GM12878 (cell line): ENCODE results near the gene DNMT3A. TPM values are rescaled to one million over a fixed set of nuclear protein-coding genes. Genes with fewer than 3 reads are reported as not detected.

Experiments used
- ATAC-seq: fragments of 200-7000 bp; cut with Tn5 transposase; 3 replicates; pipeline ENCODE4 v1.9.1; 2020; ENCODE audit warnings: mild to moderate bottlenecking, moderate library complexity
- BruUV-seq: library from RNA; stranded (reverse); fragments of 400-500 nt; replicated peaks from 2 replicates; lab custom pipeline; 2021; lab: Mats Ljungman, UMichigan
- CTCF ChIA-PET: fragments of 300-600 bp; sonication (Branson Sonifier 250); formaldehyde crosslinking; extraction: SDS; loops from one replicate; lab custom pipeline; 2021; ENCODE audit warnings: inconsistent platforms; lab: Yijun Ruan, JAX
- POLR2A ChIA-PET: fragments of 350-600 bp; formaldehyde crosslinking; extraction: SDS; loops from one replicate; lab custom pipeline; 2021; ENCODE audit warnings: inconsistent platforms; lab: Charles Lee
- RAD21 ChIA-PET: fragments of 300-600 bp; sonication (Branson Sonifier 250); formaldehyde crosslinking; loops from one replicate; lab custom pipeline; 2023; ENCODE audit warnings: antibody characterized with exemption; ENCODE audit not compliant: unreplicated experiment; lab: Charles Lee
- SMC1A ChIA-PET: fragments of 300-600 bp; sonication (Branson Sonifier 250); formaldehyde crosslinking; loops from one replicate; lab custom pipeline; 2023; ENCODE audit not compliant: unreplicated experiment, uncharacterized antibody; lab: Charles Lee
- DNase-seq: peaks from one replicate; pipeline ENCODE4 v3.0.0-alpha.2; 2011; ENCODE audit warnings: low read depth, low spot score
- FAIRE-seq: peaks from 3 replicates; lab custom pipeline; 2011; peaks lifted over from hg19 to GRCh38; lab: Jason Lieb, UNC
- H2AFZ ChIP-seq: 2 replicates; pipeline ENCODE4 v1.6.0; 2011; ENCODE audit warnings: low read depth, low read length, control low read depth; ENCODE audit not compliant: control insufficient read depth
- H3K27ac ChIP-seq: 2 replicates; pipeline ENCODE4 v1.5.1; 2011; ENCODE audit warnings: control low read depth; ENCODE audit not compliant: control insufficient read depth, insufficient read depth
- H3K27me3 ChIP-seq, 2 experiments: replicated peaks in 1 of 2; 2 replicates each; pipeline versions ENCODE4 v1.6.0 to v1.6.1; 2011; ENCODE audit warnings: low read length in 1 of 2; ENCODE audit not compliant: control insufficient read depth in 2 of 2, insufficient read depth in 2 of 2
- H3K36me3 ChIP-seq, 2 experiments: 2 replicates each; pipeline ENCODE4 v1.5.1; 2011; ENCODE audit warnings: low read length in 1 of 2; ENCODE audit not compliant: control insufficient read depth in 2 of 2, insufficient read depth in 2 of 2
- H3K4me1 ChIP-seq: 2 replicates; pipeline ENCODE4 v1.6.1; 2011; ENCODE audit warnings: mild to moderate bottlenecking, low read length, moderate library complexity, mixed read lengths; ENCODE audit not compliant: control insufficient read depth, insufficient read depth
- H3K4me2 ChIP-seq: 2 replicates; pipeline ENCODE4 v1.6.0; 2011; ENCODE audit warnings: control low read depth; ENCODE audit not compliant: control insufficient read depth, insufficient read depth
- H3K4me3 ChIP-seq: fragments of 200-600 bp; sonication (generic); 2 replicates; pipeline ENCODE4 v1.5.1; 2016
- H3K79me2 ChIP-seq: 2 replicates; pipeline ENCODE4 v1.6.0; 2011; ENCODE audit warnings: low read length; ENCODE audit not compliant: control insufficient read depth, insufficient read depth
- H3K9ac ChIP-seq: 2 replicates; pipeline ENCODE4 v1.8.0; 2011; ENCODE audit warnings: low read length, control low read depth, mixed read lengths; ENCODE audit not compliant: control insufficient read depth, insufficient read depth
- H3K9me3 ChIP-seq: replicated peaks from 3 replicates; pipeline ENCODE4 v1.5.1; 2011; ENCODE audit warnings: mild to moderate bottlenecking, low read length; ENCODE audit not compliant: control insufficient read depth, insufficient read depth
- H4K20me1 ChIP-seq: 2 replicates; pipeline ENCODE4 v1.6.0; 2011; ENCODE audit not compliant: control insufficient read depth, insufficient read depth
- BCL3 ChIP-seq: IDR thresholded peaks from 2 replicates; pipeline ENCODE4 v1.6.1; 2011; ENCODE audit warnings: borderline replicate concordance, low read depth, mild to moderate bottlenecking, moderate library complexity, low read length; ENCODE audit not compliant: insufficient read depth, poor library complexity, severe bottlenecking
- CEBPZ ChIP-seq: fragments of 150-350 bp; IDR thresholded peaks from 2 replicates; pipeline ENCODE4 v1.6.1; 2016; ENCODE audit warnings: low read depth, low read length
- E2F8 ChIP-seq: fragments of 450-650 bp; IDR thresholded peaks from 2 replicates; pipeline ENCODE4 v1.6.1; 2018; ENCODE audit warnings: mild to moderate bottlenecking, low read depth, moderate library complexity; ENCODE audit not compliant: partially characterized antibody
- HDAC2 ChIP-seq: fragments of 200-600 bp; sonication (generic); IDR thresholded peaks from 2 replicates; pipeline ENCODE4 v1.6.1; 2017
- HDGF ChIP-seq: fragments of 450-650 bp; IDR thresholded peaks from 2 replicates; pipeline ENCODE4 v1.6.1; 2016; ENCODE audit warnings: antibody characterized with exemption
- MEF2B ChIP-seq: fragments of 450-650 bp; IDR thresholded peaks from 2 replicates; pipeline ENCODE4 v1.6.1; 2018; ENCODE audit warnings: mild to moderate bottlenecking, moderate library complexity; ENCODE audit not compliant: partially characterized antibody, poor library complexity, severe bottlenecking
- MTA3 ChIP-seq: IDR thresholded peaks from 2 replicates; pipeline ENCODE4 v1.6.1; 2012; ENCODE audit warnings: low read length, inconsistent platforms, borderline replicate concordance
- MYB ChIP-seq: fragments of 150-350 bp; IDR thresholded peaks from 2 replicates; pipeline ENCODE4 v1.6.1; 2014; ENCODE audit warnings: mild to moderate bottlenecking, low read depth, low read length, borderline replicate concordance
- NFXL1 ChIP-seq: fragments of 450-650 bp; IDR thresholded peaks from 2 replicates; pipeline ENCODE4 v1.6.1; 2017; ENCODE audit warnings: antibody characterized with exemption, mild to moderate bottlenecking, borderline replicate concordance
- NFYA ChIP-seq: IDR thresholded peaks from 2 replicates; pipeline ENCODE4 v1.6.1; 2011; ENCODE audit warnings: low read depth, mild to moderate bottlenecking, low read length, improper control_type of control experiment, borderline replicate concordance
- PAX8 ChIP-seq: fragments of 450-650 bp; IDR thresholded peaks from 2 replicates; pipeline ENCODE4 v1.6.1; 2017; ENCODE audit warnings: mild to moderate bottlenecking, moderate library complexity
- RAD21 ChIP-seq: IDR thresholded peaks from 2 replicates; pipeline ENCODE4 v1.6.1; 2011; ENCODE audit warnings: mild to moderate bottlenecking, low read depth, low read length, moderate library complexity; ENCODE audit not compliant: insufficient read depth
- RELA ChIP-seq: fragments of 450-650 bp; IDR thresholded peaks from 2 replicates; pipeline ENCODE4 v1.8.0; 2014; ENCODE audit warnings: borderline replicate concordance; ENCODE audit not compliant: partially characterized antibody
- TCF12 ChIP-seq: IDR thresholded peaks from 2 replicates; pipeline ENCODE4 v1.6.1; 2011; ENCODE audit warnings: low read depth, mild to moderate bottlenecking, low read length
- ZBED1 ChIP-seq: IDR thresholded peaks from 2 replicates; pipeline ENCODE4 v1.6.1; 2016; ENCODE audit warnings: borderline replicate concordance
- ZNF384 ChIP-seq: IDR thresholded peaks from 2 replicates; pipeline ENCODE4 v1.6.1; 2012; ENCODE audit warnings: low read depth, mild to moderate bottlenecking, low read length, improper control_type of control experiment, borderline replicate concordance
- WGBS: methylation state at CpG from one replicate; pipeline ENCODE4 v1.1.6; 2016; ENCODE audit warnings: low lambda C conversion rate; ENCODE audit not compliant: insufficient replicate concordance, insufficient coverage; ENCODE audit errors: missing lambda C conversion rate; 5-methylcytosine and 5-hydroxymethylcytosine counted together
- in situ Hi-C: fragments of 300-500 bp; cut with MboI; formaldehyde crosslinking; loops from 9 replicates; pipeline ENCODE4 v1.14.3; 2018; ENCODE audit warnings: mixed read lengths
- intact Hi-C: fragments of 100-400 bp; cut with micrococcal nuclease; formaldehyde crosslinking; loops from one replicate; pipeline ENCODE4 v1.14.2; 2022; ENCODE audit not compliant: unreplicated experiment
- polyA plus RNA-seq, 11 experiments: library from polyadenylated mRNA; depleted of rRNA in 4 of 11; unstranded in 6 of 11; stranded (reverse) in 5 of 11; fragments of >200 nt; fragmentation: Nextera tagmentation in 4 of 11; fragmentation: Illumina TruSeq in 1 of 11; extraction: Ambion mirVana in 4 of 11; extraction: Trizol in 1 of 11; gene quantifications; 1 replicate in 1 of 11; 2 replicates in 10 of 11; pipeline versions ENCODE4 v1.2.1 to v1.2.3, GENCODE V29; 2011 to 2016; ENCODE audit warnings: inconsistent platforms in 2 of 11, missing spikeins in 2 of 11, low read depth in 1 of 11
- total RNA-seq, 4 experiments: library from RNA; depleted of rRNA in 3 of 4; stranded (reverse); fragments of >200 nt in 3 of 4; fragmentation: Illumina TruSeq in 1 of 4; extraction: Trizol in 1 of 4; gene quantifications; 2 replicates each; pipeline versions ENCODE4 v1.2.1 to v1.2.3, GENCODE V29; 2013 to 2021

DNMT3A gene
- total and polyA plus RNA-seq, 10 of the 15 experiments (the other 5 are each of a cell fraction or from before 2014, with no cell fraction given) = 7.4 to 51.6 (median 17.4) TPM

- CTCF ChIA-PET = no interaction called here
- in situ Hi-C loops = no loop called here
Measured at GRCh38 chr2:25330937-25331336, 10.8 kb downstream of the DNMT3A start.

More at GRCh38 chr2:25330937-25331336, 10.8 kb downstream of the DNMT3A start:
- 73% methylated on average over 4 of the region's 4 CpGs for WGBS
- FAIRE-seq (no peak), ATAC-seq (no peak), DNase-seq (no peak)
- RAD21 ChIA-PET = no interaction called here
- TF ChIP-seq MYB (no peak), HDGF (no peak), MEF2B (no peak), E2F8 (no peak), BCL3 (no peak), TCF12 (no peak), RAD21 (no peak), CEBPZ (no peak), NFXL1 (no peak), PAX8 (no peak), ZBED1 (no peak), MTA3 (no peak), ZNF384 (no peak), NFYA (no peak), HDAC2 (no peak), RELA (no peak)
- Histone ChIP-seq H3K27me3 (no peaks in the 10 kb centered on the region), H3K36me3 (peaks cover 3 to 8% of the 10 kb centered on the region in 2 experiments; a peak in 3 of 4 replicates), H3K9ac (no peak overlapping the region), H3K27ac (no peak overlapping the region), H3K79me2 (peaks cover 7% of the 10 kb centered on the region), H3K4me2 (no peak overlapping the region), H3K4me3 (no peak overlapping the region), H2AFZ (no peak overlapping the region), H3K4me1 (peaks cover 15% of the 10 kb centered on the region), H4K20me1 (peaks cover 4% of the 10 kb centered on the region), H3K9me3 (peaks cover 7% of the 10 kb centered on the region; the same call in 2 of the 3 replicates)
- intact Hi-C loops = no loop called here
- SMC1A ChIA-PET = no interaction called here
- no TSS peak for BruUV-seq
- POLR2A ChIA-PET = interaction anchor here (1.4 kb wide), 1 partner anchor 19 kb away, joined by 4 read pairs; no protein-coding TSS in a partner anchor
